GM12878 (cell line): ENCODE measurements around the gene LIX1L. TPM values are rescaled to one million over a fixed set of nuclear protein-coding genes. Genes with fewer than 3 reads are reported as not detected.

Source experiments
- ATAC-seq: fragments of 200-7000 bp; cut with Tn5 transposase; 3 replicates; pipeline ENCODE4 v1.9.1; 2020; ENCODE audit warnings: mild to moderate bottlenecking, moderate library complexity
- BruUV-seq: library from RNA; stranded (reverse); fragments of 400-500 nt; replicated peaks from 2 replicates; lab custom pipeline; 2021; lab: Mats Ljungman, UMichigan
- CTCF ChIA-PET: fragments of 300-600 bp; sonication (Branson Sonifier 250); formaldehyde crosslinking; extraction: SDS; loops from one replicate; lab custom pipeline; 2021; ENCODE audit warnings: inconsistent platforms; lab: Yijun Ruan, JAX
- POLR2A ChIA-PET: fragments of 350-600 bp; formaldehyde crosslinking; extraction: SDS; loops from one replicate; lab custom pipeline; 2021; ENCODE audit warnings: inconsistent platforms; lab: Charles Lee
- RAD21 ChIA-PET: fragments of 300-600 bp; sonication (Branson Sonifier 250); formaldehyde crosslinking; loops from one replicate; lab custom pipeline; 2023; ENCODE audit warnings: antibody characterized with exemption; ENCODE audit not compliant: unreplicated experiment; lab: Charles Lee
- SMC1A ChIA-PET: fragments of 300-600 bp; sonication (Branson Sonifier 250); formaldehyde crosslinking; loops from one replicate; lab custom pipeline; 2023; ENCODE audit not compliant: unreplicated experiment, uncharacterized antibody; lab: Charles Lee
- DNase-seq: peaks from one replicate; pipeline ENCODE4 v3.0.0-alpha.2; 2011; ENCODE audit warnings: low read depth, low spot score
- FAIRE-seq: peaks from 3 replicates; lab custom pipeline; 2011; peaks lifted over from hg19 to GRCh38; lab: Jason Lieb, UNC
- H2AFZ ChIP-seq: 2 replicates; pipeline ENCODE4 v1.6.0; 2011; ENCODE audit warnings: low read depth, low read length, control low read depth; ENCODE audit not compliant: control insufficient read depth
- H3K27ac ChIP-seq: 2 replicates; pipeline ENCODE4 v1.5.1; 2011; ENCODE audit warnings: control low read depth; ENCODE audit not compliant: control insufficient read depth, insufficient read depth
- H3K27me3 ChIP-seq, 2 experiments: replicated peaks in 1 of 2; 2 replicates each; pipeline versions ENCODE4 v1.6.0 to v1.6.1; 2011; ENCODE audit warnings: low read length in 1 of 2; ENCODE audit not compliant: control insufficient read depth in 2 of 2, insufficient read depth in 2 of 2
- H3K36me3 ChIP-seq, 2 experiments: 2 replicates each; pipeline ENCODE4 v1.5.1; 2011; ENCODE audit warnings: low read length in 1 of 2; ENCODE audit not compliant: control insufficient read depth in 2 of 2, insufficient read depth in 2 of 2
- H3K4me1 ChIP-seq: 2 replicates; pipeline ENCODE4 v1.6.1; 2011; ENCODE audit warnings: mild to moderate bottlenecking, low read length, moderate library complexity, mixed read lengths; ENCODE audit not compliant: control insufficient read depth, insufficient read depth
- H3K4me2 ChIP-seq: 2 replicates; pipeline ENCODE4 v1.6.0; 2011; ENCODE audit warnings: control low read depth; ENCODE audit not compliant: control insufficient read depth, insufficient read depth
- H3K4me3 ChIP-seq: fragments of 200-600 bp; sonication (generic); 2 replicates; pipeline ENCODE4 v1.5.1; 2016
- H3K79me2 ChIP-seq: 2 replicates; pipeline ENCODE4 v1.6.0; 2011; ENCODE audit warnings: low read length; ENCODE audit not compliant: control insufficient read depth, insufficient read depth
- H3K9ac ChIP-seq: 2 replicates; pipeline ENCODE4 v1.8.0; 2011; ENCODE audit warnings: low read length, control low read depth, mixed read lengths; ENCODE audit not compliant: control insufficient read depth, insufficient read depth
- H3K9me3 ChIP-seq: replicated peaks from 3 replicates; pipeline ENCODE4 v1.5.1; 2011; ENCODE audit warnings: mild to moderate bottlenecking, low read length; ENCODE audit not compliant: control insufficient read depth, insufficient read depth
- H4K20me1 ChIP-seq: 2 replicates; pipeline ENCODE4 v1.6.0; 2011; ENCODE audit not compliant: control insufficient read depth, insufficient read depth
- CREM ChIP-seq: IDR thresholded peaks from 2 replicates; pipeline ENCODE4 v1.6.1; 2014; ENCODE audit warnings: antibody characterized with exemption, low read depth
- IKZF2 ChIP-seq, 2 experiments: fragments of 450-650 bp; IDR thresholded peaks; 2 replicates each; pipeline ENCODE4 v1.6.1; 2017; ENCODE audit warnings: mild to moderate bottlenecking in 2 of 2, moderate library complexity in 2 of 2
- IRF4 ChIP-seq: IDR thresholded peaks from 2 replicates; pipeline ENCODE4 v1.6.1; 2011; ENCODE audit warnings: low read depth, low read length
- NFYA ChIP-seq: IDR thresholded peaks from 2 replicates; pipeline ENCODE4 v1.6.1; 2011; ENCODE audit warnings: low read depth, mild to moderate bottlenecking, low read length, improper control_type of control experiment, borderline replicate concordance
- NRF1 ChIP-seq: conservative IDR thresholded peaks from 2 replicates; pipeline ENCODE4 v1.6.1; 2011; ENCODE audit warnings: mild to moderate bottlenecking, low read depth, low read length, improper control_type of control experiment
- PML ChIP-seq: IDR thresholded peaks from 2 replicates; pipeline ENCODE4 v1.6.1; 2012; ENCODE audit warnings: low read length, inconsistent platforms
- RAD21 ChIP-seq: IDR thresholded peaks from 2 replicates; pipeline ENCODE4 v1.6.1; 2011; ENCODE audit warnings: mild to moderate bottlenecking, low read depth, low read length, moderate library complexity; ENCODE audit not compliant: insufficient read depth
- SMAD1 ChIP-seq: fragments of 450-650 bp; IDR thresholded peaks from 2 replicates; pipeline ENCODE4 v1.6.1; 2018; ENCODE audit warnings: mild to moderate bottlenecking, low read depth; ENCODE audit not compliant: partially characterized antibody
- SPI1 ChIP-seq: IDR thresholded peaks from 2 replicates; pipeline ENCODE4 v1.6.1; 2011; ENCODE audit warnings: low read depth, mild to moderate bottlenecking, low read length, moderate library complexity, borderline replicate concordance; ENCODE audit not compliant: insufficient read depth
- SRF ChIP-seq, 2 experiments: IDR thresholded peaks; 2 replicates each; pipeline ENCODE4 v1.6.1; 2011; ENCODE audit warnings: low read depth in 2 of 2, low read length in 2 of 2, mild to moderate bottlenecking in 1 of 2, moderate library complexity in 1 of 2
- STAT1 ChIP-seq: fragments of 450-650 bp; conservative IDR thresholded peaks from 2 replicates; pipeline ENCODE4 v1.6.1; 2014; ENCODE audit warnings: antibody characterized with exemption, mild to moderate bottlenecking
- WRNIP1 ChIP-seq: IDR thresholded peaks from 2 replicates; pipeline ENCODE4 v1.6.1; 2011; ENCODE audit warnings: low read depth, low read length, improper control_type of control experiment, borderline replicate concordance
- ZNF274 ChIP-seq: IDR thresholded peaks from one replicate; pipeline ENCODE4 v1.8.0; 2011; ENCODE audit not compliant: insufficient read length, insufficient read depth
- WGBS: methylation state at CpG from one replicate; pipeline ENCODE4 v1.1.6; 2016; ENCODE audit warnings: low lambda C conversion rate; ENCODE audit not compliant: insufficient replicate concordance, insufficient coverage; ENCODE audit errors: missing lambda C conversion rate; 5-methylcytosine and 5-hydroxymethylcytosine counted together
- in situ Hi-C: fragments of 300-500 bp; cut with MboI; formaldehyde crosslinking; loops from 9 replicates; pipeline ENCODE4 v1.14.3; 2018; ENCODE audit warnings: mixed read lengths
- intact Hi-C: fragments of 100-400 bp; cut with micrococcal nuclease; formaldehyde crosslinking; loops from one replicate; pipeline ENCODE4 v1.14.2; 2022; ENCODE audit not compliant: unreplicated experiment
- polyA plus RNA-seq, 11 experiments: library from polyadenylated mRNA; depleted of rRNA in 4 of 11; unstranded in 6 of 11; stranded (reverse) in 5 of 11; fragments of >200 nt; fragmentation: Nextera tagmentation in 4 of 11; fragmentation: Illumina TruSeq in 1 of 11; extraction: Ambion mirVana in 4 of 11; extraction: Trizol in 1 of 11; gene quantifications; 1 replicate in 1 of 11; 2 replicates in 10 of 11; pipeline versions ENCODE4 v1.2.1 to v1.2.3, GENCODE V29; 2011 to 2016; ENCODE audit warnings: inconsistent platforms in 2 of 11, missing spikeins in 2 of 11, low read depth in 1 of 11
- total RNA-seq, 4 experiments: library from RNA; depleted of rRNA in 3 of 4; stranded (reverse); fragments of >200 nt in 3 of 4; fragmentation: Illumina TruSeq in 1 of 4; extraction: Trizol in 1 of 4; gene quantifications; 2 replicates each; pipeline versions ENCODE4 v1.2.1 to v1.2.3, GENCODE V29; 2013 to 2021
- TF ChIP-seq, protein P1 (sequence below): IDR thresholded peaks from 2 replicates; pipeline ENCODE4 v1.6.1; 2011; ENCODE audit warnings: low read depth, mild to moderate bottlenecking, low read length, moderate library complexity, borderline replicate concordance; ENCODE audit errors: extremely low read depth
- TF ChIP-seq, protein P2 (sequence below): fragments of 450-650 bp; IDR thresholded peaks from 2 replicates; pipeline ENCODE4 v1.6.1; 2018; ENCODE audit warnings: mild to moderate bottlenecking, low read depth, moderate library complexity; ENCODE audit not compliant: partially characterized antibody

LIX1L gene
- total and polyA plus RNA-seq, 10 of the 15 experiments (the other 5 are each of a cell fraction or from before 2014, with no cell fraction given), result 5.5 to 48.2 (median 15.3) TPM

DNA sequence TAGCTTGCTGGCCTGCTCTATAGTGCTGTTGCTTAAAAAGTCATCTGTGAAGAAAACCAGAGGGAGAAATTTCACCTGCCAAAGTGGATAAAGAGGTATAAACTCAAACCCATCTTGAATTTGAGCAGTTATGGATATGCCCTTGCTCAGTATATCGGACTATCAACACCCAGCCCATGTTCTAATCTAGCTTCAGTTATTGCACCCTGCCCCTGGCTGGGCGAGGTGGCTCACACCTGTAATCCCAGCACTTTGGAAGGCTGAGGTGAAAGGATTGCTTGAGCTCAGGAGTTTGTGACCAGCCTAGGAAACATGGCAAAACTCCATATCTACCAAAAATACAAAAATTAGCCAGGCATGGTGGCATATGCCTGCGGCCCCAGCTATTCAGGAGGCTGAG, 13.3 kb downstream of the LIX1L start:
- H3K4me3 ChIP-seq, result no peak overlapping the region
- no peaks in the 10 kb centered on the region for H3K27me3 ChIP-seq
- H3K4me2 ChIP-seq, result no peak overlapping the region
- in situ Hi-C loops, result no loop called here
- POLR2A ChIA-PET, result interaction anchor here (1.8 kb wide), 1 partner anchor 17 kb away, joined by 5 read pairs; the partner anchor contains the start of gene RBM8A
- peaks cover 0 to 10% of the 10 kb centered on the region in 2 experiments; a peak in 2 of 4 replicates for H3K36me3 ChIP-seq
- DNase-seq, result no peak
- TF ChIP-seq, protein P1, sequence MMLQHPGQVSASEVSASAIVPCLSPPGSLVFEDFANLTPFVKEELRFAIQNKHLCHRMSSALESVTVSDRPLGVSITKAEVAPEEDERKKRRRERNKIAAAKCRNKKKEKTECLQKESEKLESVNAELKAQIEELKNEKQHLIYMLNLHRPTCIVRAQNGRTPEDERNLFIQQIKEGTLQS, result no peak
- TF ChIP-seq NRF1 (no peak), IKZF2 (IDR thresholded peaks at IDR 0.05) (no peak), RAD21 (no peak), STAT1 (no peak)
- TF ChIP-seq, all 136 proteins: peak for 0
- Histone ChIP-seq H3K27ac (no peak overlapping the region), H3K4me1 (no peaks in the 10 kb centered on the region), H4K20me1 (no peaks in the 10 kb centered on the region), H3K79me2 (no peaks in the 10 kb centered on the region), H3K9ac (no peak overlapping the region), H3K9me3 (no peaks in the 10 kb centered on the region), H2AFZ (no peak overlapping the region)
- WGBS, result 95% methylated on average over 3 of the region's 3 CpGs
- SMC1A ChIA-PET, result interaction anchor here (1.5 to 1.6 kb wide), 2 partner anchors 11 to 13 kb away, joined by 3 to 6 read pairs; partner anchors contain the start of gene LIX1L
- ATAC-seq (no peak), FAIRE-seq (no peak)
- RAD21 ChIA-PET, result no interaction called here
- BruUV-seq, result no TSS peak
- CTCF ChIA-PET, result interaction anchor here (0.7 to 1.2 kb wide), 2 partner anchors 17 to 97 kb away, joined by 3 read pairs; partner anchors contain the start of gene RBM8A
- intact Hi-C loops, result no loop called here

DNA sequence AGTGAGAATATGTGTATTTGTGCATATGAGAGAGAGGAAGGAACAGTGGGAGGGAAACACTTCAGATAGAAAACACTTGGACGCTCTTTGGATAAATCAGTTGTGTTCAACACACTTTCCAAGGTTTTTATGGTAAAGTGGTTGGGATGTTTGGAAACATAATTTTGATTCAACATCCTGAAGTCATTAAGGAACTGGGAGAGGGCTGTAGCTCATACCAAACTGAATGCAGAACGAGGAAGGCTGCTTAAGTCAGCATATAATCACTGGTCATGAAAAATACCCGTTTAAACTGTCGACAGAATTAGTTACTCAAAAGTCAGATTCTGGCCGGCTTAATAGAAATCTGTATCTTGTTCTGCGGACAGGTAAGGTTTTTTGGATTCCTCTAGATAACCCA, 14.9 kb downstream of the LIX1L start:
- no peaks in the 10 kb centered on the region for H3K9me3 ChIP-seq
- TF ChIP-seq WRNIP1 (no peak), SPI1 (no peak), CREM (no peak), PML (no peak), IRF4 (no peak), SRF (IDR thresholded peaks at IDR 0.05; ENCODE audit: low read depth in 2 of 2, low read length in 2 of 2) (no peak), SMAD1 (no peak), NFYA (no peak), ZNF274 (no peak)
- TF ChIP-seq, protein P2, sequence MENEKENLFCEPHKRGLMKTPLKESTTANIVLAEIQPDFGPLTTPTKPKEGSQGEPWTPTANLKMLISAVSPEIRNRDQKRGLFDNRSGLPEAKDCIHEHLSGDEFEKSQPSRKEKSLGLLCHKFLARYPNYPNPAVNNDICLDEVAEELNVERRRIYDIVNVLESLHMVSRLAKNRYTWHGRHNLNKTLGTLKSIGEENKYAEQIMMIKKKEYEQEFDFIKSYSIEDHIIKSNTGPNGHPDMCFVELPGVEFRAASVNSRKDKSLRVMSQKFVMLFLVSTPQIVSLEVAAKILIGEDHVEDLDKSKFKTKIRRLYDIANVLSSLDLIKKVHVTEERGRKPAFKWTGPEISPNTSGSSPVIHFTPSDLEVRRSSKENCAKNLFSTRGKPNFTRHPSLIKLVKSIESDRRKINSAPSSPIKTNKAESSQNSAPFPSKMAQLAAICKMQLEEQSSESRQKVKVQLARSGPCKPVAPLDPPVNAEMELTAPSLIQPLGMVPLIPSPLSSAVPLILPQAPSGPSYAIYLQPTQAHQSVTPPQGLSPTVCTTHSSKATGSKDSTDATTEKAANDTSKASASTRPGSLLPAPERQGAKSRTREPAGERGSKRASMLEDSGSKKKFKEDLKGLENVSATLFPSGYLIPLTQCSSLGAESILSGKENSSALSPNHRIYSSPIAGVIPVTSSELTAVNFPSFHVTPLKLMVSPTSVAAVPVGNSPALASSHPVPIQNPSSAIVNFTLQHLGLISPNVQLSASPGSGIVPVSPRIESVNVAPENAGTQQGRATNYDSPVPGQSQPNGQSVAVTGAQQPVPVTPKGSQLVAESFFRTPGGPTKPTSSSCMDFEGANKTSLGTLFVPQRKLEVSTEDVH, result no peak

More for the DNA sequence above, 14.9 kb downstream of the LIX1L start:
- Histone ChIP-seq H3K4me2 (no peak overlapping the region), H2AFZ (no peak overlapping the region), H3K27ac (no peak overlapping the region), H3K4me3 (no peak overlapping the region), H3K27me3 (no peaks in the 10 kb centered on the region), H3K4me1 (no peaks in the 10 kb centered on the region), H4K20me1 (no peaks in the 10 kb centered on the region), H3K36me3 (peaks cover 0 to 10% of the 10 kb centered on the region in 2 experiments; a peak in 2 of 4 replicates), H3K79me2 (no peaks in the 10 kb centered on the region), H3K9ac (no peak overlapping the region)
- WGBS, result 100% methylated on average over 6 of the region's 6 CpGs
- BruUV-seq, result no TSS peak
- intact Hi-C loops (no loop called here), in situ Hi-C loops (no loop called here)
- SMC1A ChIA-PET, result interaction anchor here (1.1 to 1.9 kb wide), 3 partner anchors 9 to 13 kb away, joined by 3 to 6 read pairs (median 4); no protein-coding TSS in a partner anchor
- no peak for ATAC-seq
- CTCF ChIA-PET, result interaction anchor here (0.7 to 3.0 kb wide), 3 partner anchors 9 to 15 kb away, joined by 3 to 12 read pairs (median 5); partner anchors contain the start of genes LIX1L and RBM8A
- no peak for FAIRE-seq
- RAD21 ChIA-PET, result no interaction called here
- no peak for DNase-seq
- POLR2A ChIA-PET, result interaction anchor here (1.2 to 1.8 kb wide), 2 partner anchors 15 to 23 kb away, joined by 4 to 5 read pairs; partner anchors contain the start of gene RBM8A
